H9 (cell line): Measurements from ENCODE around the gene NRG3. TPM values are rescaled to one million over a fixed set of nuclear protein-coding genes. Genes with fewer than 3 reads are reported as not detected.
A peak's percentile ranks its signal among the peaks of the same experiment; 100 is the strongest.

Experiments used
- DNase-seq: peaks from one replicate; pipeline ENCODE4 v3.0.0-alpha.2; 2017
- H2AFZ ChIP-seq: one replicate; pipeline ENCODE4 v1.6.1; 2013; ENCODE audit warnings: mild to moderate bottlenecking, low read length, control low read depth, moderate library complexity
- H2AK5ac ChIP-seq: 2 replicates; pipeline ENCODE4 v1.6.1; 2013; ENCODE audit warnings: low read length, control low read depth, mixed read lengths; ENCODE audit not compliant: insufficient read length
- H2BK120ac ChIP-seq: one replicate; pipeline ENCODE4 v1.6.1; 2013; ENCODE audit warnings: low read depth, mild to moderate bottlenecking, low read length, control low read depth, inconsistent platforms; ENCODE audit not compliant: poor library complexity, severe bottlenecking
- H2BK12ac ChIP-seq: 2 replicates; pipeline ENCODE4 v1.6.1; 2013; ENCODE audit warnings: low read length, control low read depth, mixed read lengths, low read depth; ENCODE audit not compliant: insufficient read length
- H2BK15ac ChIP-seq: 2 replicates; pipeline ENCODE4 v1.6.1; 2013; ENCODE audit warnings: low read depth, low read length, control low read depth
- H2BK20ac ChIP-seq: one replicate; pipeline ENCODE4 v1.6.1; 2013; ENCODE audit warnings: low read depth, mild to moderate bottlenecking, low read length, control low read depth, inconsistent platforms; ENCODE audit not compliant: poor library complexity, severe bottlenecking
- H2BK5ac ChIP-seq: 2 replicates; pipeline ENCODE4 v1.6.1; 2013; ENCODE audit warnings: low read length, control low read depth, mixed read lengths; ENCODE audit not compliant: insufficient read length
- H3K14ac ChIP-seq: 2 replicates; pipeline ENCODE4 v1.6.1; 2013; ENCODE audit warnings: low read length, control low read depth; ENCODE audit not compliant: insufficient read depth
- H3K18ac ChIP-seq: 2 replicates; pipeline ENCODE4 v1.6.1; 2013; ENCODE audit warnings: low read depth, mild to moderate bottlenecking, mixed read lengths, low read length, control low read depth; ENCODE audit not compliant: insufficient read length
- H3K23ac ChIP-seq: 2 replicates; pipeline ENCODE4 v1.6.1; 2013; ENCODE audit warnings: low read length, control low read depth, mixed read lengths, low read depth; ENCODE audit not compliant: insufficient read length
- H3K23me2 ChIP-seq: 2 replicates; pipeline ENCODE4 v1.6.1; 2013; ENCODE audit warnings: low read depth, mild to moderate bottlenecking, mixed read lengths, low read length, control low read depth; ENCODE audit not compliant: insufficient read length, poor library complexity, severe bottlenecking
- H3K27ac ChIP-seq: 2 replicates; pipeline ENCODE4 v1.5.1; 2013; ENCODE audit warnings: low read length, control low read depth, mixed read lengths, low read depth; ENCODE audit not compliant: insufficient read length
- H3K27me3 ChIP-seq: 2 replicates; pipeline ENCODE4 v1.6.1; 2013; ENCODE audit warnings: low read length, control low read depth, inconsistent platforms; ENCODE audit not compliant: insufficient read depth
- H3K4ac ChIP-seq: 2 replicates; pipeline ENCODE4 v1.6.1; 2013; ENCODE audit warnings: low read depth, mild to moderate bottlenecking, control low read depth, inconsistent platforms, low read length, moderate library complexity
- H3K4me1 ChIP-seq: 2 replicates; pipeline ENCODE4 v1.6.1; 2013; ENCODE audit warnings: low read length, control low read depth, inconsistent platforms; ENCODE audit not compliant: insufficient read depth
- H3K4me2 ChIP-seq: 2 replicates; pipeline ENCODE4 v1.6.1; 2013; ENCODE audit warnings: low read length, control low read depth, mixed read lengths; ENCODE audit not compliant: insufficient read length, insufficient read depth
- H3K56ac ChIP-seq: 2 replicates; pipeline ENCODE4 v1.6.1; 2013; ENCODE audit warnings: low read depth, mild to moderate bottlenecking, mixed read lengths, low read length, control low read depth; ENCODE audit not compliant: insufficient read length
- H3K79me1 ChIP-seq: 2 replicates; pipeline ENCODE4 v1.6.1; 2013; ENCODE audit warnings: low read depth, mild to moderate bottlenecking, moderate library complexity, low read length, control low read depth, inconsistent platforms; ENCODE audit not compliant: insufficient read depth, poor library complexity, severe bottlenecking
- H3K79me2 ChIP-seq: 2 replicates; pipeline ENCODE4 v1.6.1; 2013; ENCODE audit warnings: low read length, control low read depth, inconsistent platforms; ENCODE audit not compliant: insufficient read depth
- H3K9ac ChIP-seq: 2 replicates; pipeline ENCODE4 v1.6.1; 2013; ENCODE audit warnings: low read length, control low read depth, mixed read lengths; ENCODE audit not compliant: insufficient read length; ENCODE audit errors: extremely low read depth
- H3K9me3 ChIP-seq: one replicate; pipeline ENCODE4 v1.6.1; 2013; ENCODE audit warnings: low read depth, low read length, inconsistent platforms; ENCODE audit not compliant: control insufficient read depth
- H3T11ph ChIP-seq: one replicate; pipeline ENCODE4 v1.6.1; 2013; ENCODE audit warnings: mild to moderate bottlenecking, low read length, control low read depth, inconsistent platforms
- H4K20me1 ChIP-seq: one replicate; pipeline ENCODE4 v1.6.1; 2013; ENCODE audit not compliant: control insufficient read depth, insufficient read length, insufficient read depth
- H4K5ac ChIP-seq: 2 replicates; pipeline ENCODE4 v1.6.1; 2013; ENCODE audit warnings: low read depth, mild to moderate bottlenecking, mixed read lengths, low read length, control low read depth; ENCODE audit not compliant: insufficient read length
- H4K8ac ChIP-seq: replicated peaks from 2 replicates; pipeline ENCODE4 v1.6.1; 2013; ENCODE audit warnings: low read length, control low read depth, mixed read lengths, low read depth; ENCODE audit not compliant: insufficient read length
- H4K91ac ChIP-seq: 2 replicates; pipeline ENCODE4 v1.6.1; 2013; ENCODE audit warnings: low read depth, mild to moderate bottlenecking, moderate library complexity, mixed read lengths, low read length, control low read depth; ENCODE audit not compliant: insufficient read length
- H3K27ac Mint-ChIP-seq, 3 experiments: 2 replicates in 2 of 3; 3 replicates in 1 of 3; pipeline ENCODE4 v1.8.0; 2020 to 2021; ENCODE audit warnings: mixed read lengths in 3 of 3, mild to moderate bottlenecking in 1 of 3, moderate library complexity in 1 of 3
- H3K27me3 Mint-ChIP-seq: 2 replicates; pipeline ENCODE4 v1.8.0; 2021; ENCODE audit warnings: low read depth, mild to moderate bottlenecking, moderate library complexity, mixed read lengths
- H3K36me3 Mint-ChIP-seq, 3 experiments: 2 replicates in 2 of 3; 3 replicates in 1 of 3; pipeline ENCODE4 v1.8.0; 2020 to 2021; ENCODE audit warnings: low read depth in 3 of 3, mixed read lengths in 3 of 3; ENCODE audit not compliant: insufficient read depth in 1 of 3
- H3K4me1 Mint-ChIP-seq, 2 experiments: 2 replicates each; pipeline ENCODE4 v1.8.0; 2020; ENCODE audit warnings: mixed read lengths in 2 of 2
- H3K4me3 Mint-ChIP-seq, 2 experiments: 2 replicates in 1 of 2; 3 replicates in 1 of 2; pipeline ENCODE4 v1.8.0; 2020 to 2021; ENCODE audit warnings: mild to moderate bottlenecking in 2 of 2, mixed read lengths in 2 of 2, moderate library complexity in 1 of 2
- H3K9me3 Mint-ChIP-seq, 2 experiments: 2 replicates in 1 of 2; 3 replicates in 1 of 2; pipeline ENCODE4 v1.8.0; 2020; ENCODE audit warnings: mild to moderate bottlenecking in 2 of 2, mixed read lengths in 2 of 2, moderate library complexity in 1 of 2
- CTCF ChIP-seq: fragments of 200-600 bp; sonication (generic); conservative IDR thresholded peaks from 3 replicates; pipeline ENCODE4 v1.8.0; 2021; ENCODE audit warnings: antibody characterized with exemption, mild to moderate bottlenecking
- WGBS: extraction: QIAGEN DNeasy Blood & Tissue Kit; methylation state at CpG from one replicate; pipeline ENCODE4 v1.1.7; 2013; ENCODE audit warnings: missing lambda C conversion rate, low lambda C conversion rate, mixed read lengths; ENCODE audit not compliant: insufficient read length; ENCODE audit errors: extremely low coverage; 5-methylcytosine and 5-hydroxymethylcytosine counted together
- total RNA-seq: library from RNA; stranded (reverse); gene quantifications from 2 replicates; pipeline ENCODE4 v1.2.1, GENCODE V29; 2021

Gene NRG3
- total RNA-seq, 1 experiment from 2014 or later, result 1.6 TPM

- Histone ChIP-seq H3K4me2 (no peak overlapping the region), H4K91ac (peak overlapping the region; percentile 19), H3K4me1 (no peaks in the 10 kb centered on the region), H3K18ac (no peak overlapping the region), H2AFZ (no peak overlapping the region), H3K9me3 (no peaks in the 10 kb centered on the region), H3K9ac (no peak overlapping the region), H4K8ac (no peak overlapping the region), H3K56ac (no peak overlapping the region), H3K79me2 (no peaks in the 10 kb centered on the region), H3K27me3 (no peaks in the 10 kb centered on the region), H3K4ac (no peak overlapping the region), H3K23me2 (no peaks in the 10 kb centered on the region), H2BK20ac (no peak overlapping the region), H4K5ac (no peak overlapping the region), H3K14ac (no peak overlapping the region), H4K20me1 (no peaks in the 10 kb centered on the region), H2BK5ac (no peak overlapping the region), H3T11ph (no peak overlapping the region), H2BK15ac (no peak overlapping the region), H2BK120ac (no peak overlapping the region), H3K79me1 (no peaks in the 10 kb centered on the region), H3K27ac (no peak overlapping the region), H2BK12ac (no peak overlapping the region), H3K23ac (no peak overlapping the region), H2AK5ac (no peak overlapping the region)
- no peak overlapping the region for H3K27ac Mint-ChIP-seq
- no peaks in the 10 kb centered on the region for H3K27me3 Mint-ChIP-seq
- H3K4me1 Mint-ChIP-seq, result no peaks in the 10 kb centered on the region
- no peak for TF ChIP-seq CTCF
- no peaks in the 10 kb centered on the region; a peak in 1 of 5 replicates for H3K9me3 Mint-ChIP-seq
- no peaks in the 10 kb centered on the region for H3K36me3 Mint-ChIP-seq
- no CpG with 5 or more reads among the region's 1 CpG for WGBS
- H3K4me3 Mint-ChIP-seq, result no peak overlapping the region
- DNase-seq, result no peak
These were observed 261.1 kb downstream of the NRG3 start for GRCh38 chr10:82136103-82136502.
